C4-2B (cell line): ENCODE measurements around the gene TICRR.

Source experiments
- ZFX ChIP-seq: fragments of 450-650 bp; IDR thresholded peaks from 2 replicates; pipeline ENCODE4 v1.6.1; 2017
- TF ChIP-seq, protein P1 (sequence below): fragments of 450-650 bp; conservative IDR thresholded peaks from 2 replicates; pipeline ENCODE4 v1.5.1; 2017; ENCODE audit warnings: mild to moderate bottlenecking

DNA sequence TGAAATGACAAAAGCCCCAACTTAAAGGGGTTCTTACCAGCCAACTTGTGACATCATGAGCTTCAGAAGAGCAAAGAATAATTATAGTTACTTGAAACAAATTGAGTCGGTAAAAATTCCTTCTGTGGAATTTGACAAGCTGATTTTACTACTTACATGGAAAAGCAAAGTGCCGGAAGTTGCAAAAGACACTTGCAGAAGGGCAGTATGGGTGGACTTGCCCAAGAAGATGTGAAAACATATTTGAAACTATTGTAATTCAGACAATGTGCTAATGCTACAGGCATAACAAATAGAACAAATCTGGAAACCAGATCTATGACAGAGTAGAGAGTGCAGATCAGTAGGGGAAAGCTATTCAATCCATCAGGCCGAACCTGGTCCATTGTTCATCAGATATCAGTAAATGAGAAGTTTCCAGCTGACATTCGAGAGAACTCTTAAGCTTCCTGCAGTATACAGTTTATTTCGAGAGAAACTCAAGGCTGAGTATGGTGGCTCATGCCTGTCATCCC is 82.5 kb downstream of the TICRR start:
- TF ChIP-seq, protein P1, sequence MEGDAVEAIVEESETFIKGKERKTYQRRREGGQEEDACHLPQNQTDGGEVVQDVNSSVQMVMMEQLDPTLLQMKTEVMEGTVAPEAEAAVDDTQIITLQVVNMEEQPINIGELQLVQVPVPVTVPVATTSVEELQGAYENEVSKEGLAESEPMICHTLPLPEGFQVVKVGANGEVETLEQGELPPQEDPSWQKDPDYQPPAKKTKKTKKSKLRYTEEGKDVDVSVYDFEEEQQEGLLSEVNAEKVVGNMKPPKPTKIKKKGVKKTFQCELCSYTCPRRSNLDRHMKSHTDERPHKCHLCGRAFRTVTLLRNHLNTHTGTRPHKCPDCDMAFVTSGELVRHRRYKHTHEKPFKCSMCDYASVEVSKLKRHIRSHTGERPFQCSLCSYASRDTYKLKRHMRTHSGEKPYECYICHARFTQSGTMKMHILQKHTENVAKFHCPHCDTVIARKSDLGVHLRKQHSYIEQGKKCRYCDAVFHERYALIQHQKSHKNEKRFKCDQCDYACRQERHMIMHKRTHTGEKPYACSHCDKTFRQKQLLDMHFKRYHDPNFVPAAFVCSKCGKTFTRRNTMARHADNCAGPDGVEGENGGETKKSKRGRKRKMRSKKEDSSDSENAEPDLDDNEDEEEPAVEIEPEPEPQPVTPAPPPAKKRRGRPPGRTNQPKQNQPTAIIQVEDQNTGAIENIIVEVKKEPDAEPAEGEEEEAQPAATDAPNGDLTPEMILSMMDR: no peak
- no peak for TF ChIP-seq ZFX
